Astrocyte of the spinal cord (primary cell): ENCODE data around the gene FHIT.
A peak's percentile ranks its signal among the peaks of the same experiment; 100 is the strongest.

Experiments
- DNase-seq: peaks from one replicate; pipeline ENCODE4 v3.0.0; 2011; ENCODE audit warnings: low read depth, low spot score
- H3K4me3 ChIP-seq: 2 replicates; pipeline ENCODE4 v1.5.1; 2011; ENCODE audit warnings: low read depth, mild to moderate bottlenecking, low read length, moderate library complexity
- CTCF ChIP-seq: IDR thresholded peaks from 2 replicates; pipeline ENCODE4 v1.5.1; 2012; ENCODE audit warnings: low read depth, mild to moderate bottlenecking, low read length, inconsistent platforms
- in situ Hi-C: cut with HindIII; loops from 2 replicates; pipeline ENCODE4 v1.10.0; 2017; ENCODE audit warnings: low sequenced_read_pairs

The FHIT gene

GRCh38 chr3:60053526-60054265 lies 1197.6 kb downstream of the FHIT start:
- DNase-seq = peak; percentile 37
- no peak for TF ChIP-seq CTCF
- in situ Hi-C loops = no loop called here
- no peak overlapping the region for H3K4me3 ChIP-seq

DNA sequence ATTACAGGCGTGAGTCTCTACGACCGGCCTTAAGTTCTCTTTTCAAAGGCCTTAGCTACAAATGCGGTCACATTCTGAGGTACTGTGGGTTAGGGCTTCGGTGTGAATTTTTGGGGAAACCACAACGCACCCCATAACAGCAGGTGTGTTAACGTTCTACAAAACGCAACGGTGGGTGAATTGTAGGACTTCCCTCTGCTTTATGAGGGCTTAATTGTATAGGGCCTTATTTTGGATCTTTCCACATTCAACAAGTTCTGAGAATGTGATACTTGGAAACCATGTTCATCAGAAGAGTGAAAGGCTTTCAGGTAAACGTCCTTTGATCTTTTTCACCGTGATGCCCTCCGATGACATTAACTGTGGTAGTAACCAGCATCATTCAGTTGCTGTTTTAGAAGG lies 1202.8 kb downstream of the FHIT start:
- TF ChIP-seq CTCF = no peak

DNA sequence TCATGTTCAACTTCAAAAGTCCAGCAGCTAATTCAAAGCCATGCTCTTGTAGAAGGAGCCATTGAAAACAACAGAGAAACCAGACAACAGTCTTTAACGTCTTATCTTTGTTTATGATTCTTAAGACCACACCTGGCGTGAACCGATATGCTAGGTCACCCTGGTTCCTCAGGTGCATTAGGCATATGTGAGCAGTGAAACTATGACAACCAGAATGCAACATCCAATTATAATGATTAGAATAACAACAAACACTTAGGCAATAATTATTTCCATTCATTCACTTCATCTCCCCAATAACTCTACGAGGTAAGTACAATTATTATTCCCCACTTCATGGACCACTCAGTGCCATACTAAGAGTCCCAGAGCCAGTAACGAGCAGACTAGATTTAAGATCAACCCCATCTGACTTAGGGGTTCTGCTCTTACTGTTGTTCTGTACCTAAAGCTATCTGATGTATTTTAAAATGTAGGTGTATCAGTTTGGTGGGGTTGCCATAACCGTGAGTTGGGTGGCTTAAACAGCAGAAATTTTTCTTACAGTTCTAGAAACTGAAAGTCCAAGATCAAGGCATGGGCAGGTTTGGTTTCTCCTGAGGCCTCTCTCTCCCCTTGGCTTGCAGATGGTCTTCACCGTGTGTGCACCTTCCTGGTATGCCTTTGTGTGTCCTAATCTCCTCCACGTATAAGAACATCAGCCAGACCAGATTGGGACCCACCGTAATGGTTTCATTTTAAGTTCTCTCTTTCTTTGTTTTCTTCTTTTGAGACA lies 1203.6 kb downstream of the FHIT start:
- no peak for DNase-seq
- TF ChIP-seq CTCF = no peak
- in situ Hi-C loops = no loop called here
- no peak overlapping the region for H3K4me3 ChIP-seq

More for the DNA sequence above, 1202.8 kb downstream of the FHIT start:
- no peak overlapping the region for H3K4me3 ChIP-seq
- in situ Hi-C loops = no loop called here
- DNase-seq = no peak

- in situ Hi-C loops = no loop called here
- H3K4me3 ChIP-seq = no peak overlapping the region
- no peak for DNase-seq
- no peak for TF ChIP-seq CTCF
These were observed 1205.0 kb downstream of the FHIT start for GRCh38 chr3:60046210-60046609.

DNA sequence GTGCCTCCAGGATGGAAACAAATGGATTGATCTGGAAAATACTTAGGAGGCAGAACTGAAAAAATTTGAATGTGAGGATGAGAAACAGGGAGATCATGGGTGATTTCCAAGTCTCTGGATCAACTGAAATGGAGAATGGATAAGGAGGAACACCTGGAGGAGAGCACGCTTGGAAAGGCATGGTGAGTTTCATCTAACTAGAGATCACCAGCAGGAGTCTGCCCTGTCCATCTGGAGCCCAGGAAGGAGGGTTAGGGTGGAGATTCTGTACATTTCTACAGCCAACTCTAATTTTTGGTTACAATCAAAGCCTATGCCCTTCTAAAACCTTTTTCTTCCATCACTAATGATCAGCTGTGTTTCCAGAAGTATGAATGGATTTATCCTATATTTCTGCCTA lies 1205.6 kb downstream of the FHIT start:
- in situ Hi-C loops = no loop called here
- DNase-seq = no peak
- no peak overlapping the region for H3K4me3 ChIP-seq
- TF ChIP-seq CTCF = no peak

DNA sequence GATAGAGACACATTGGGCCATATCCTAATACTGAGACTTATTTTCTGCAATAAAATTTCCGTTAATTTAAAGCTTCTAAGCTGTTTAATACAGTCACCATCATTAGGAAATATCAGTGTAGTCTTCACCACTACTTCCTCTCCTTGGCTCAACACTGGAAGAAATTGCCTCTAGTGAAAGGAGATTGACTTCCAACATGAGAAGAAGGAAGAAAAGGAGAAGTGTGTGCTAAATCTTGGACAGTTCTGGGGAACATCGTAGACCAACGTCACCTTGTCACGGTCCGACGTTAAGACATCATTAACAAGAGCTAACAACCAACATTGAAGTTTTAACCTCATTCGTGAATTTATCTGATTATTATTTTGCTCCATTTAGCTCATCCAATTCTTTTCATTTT lies 1214.4 kb downstream of the FHIT start:
- in situ Hi-C loops = no loop called here
- TF ChIP-seq CTCF = no peak
- no peak overlapping the region for H3K4me3 ChIP-seq
- no peak for DNase-seq
